ENCODE measurements around the gene NCOA6.
A peak's percentile ranks its signal among the peaks of the same experiment; 100 is the strongest.

Gene NCOA6

DNA sequence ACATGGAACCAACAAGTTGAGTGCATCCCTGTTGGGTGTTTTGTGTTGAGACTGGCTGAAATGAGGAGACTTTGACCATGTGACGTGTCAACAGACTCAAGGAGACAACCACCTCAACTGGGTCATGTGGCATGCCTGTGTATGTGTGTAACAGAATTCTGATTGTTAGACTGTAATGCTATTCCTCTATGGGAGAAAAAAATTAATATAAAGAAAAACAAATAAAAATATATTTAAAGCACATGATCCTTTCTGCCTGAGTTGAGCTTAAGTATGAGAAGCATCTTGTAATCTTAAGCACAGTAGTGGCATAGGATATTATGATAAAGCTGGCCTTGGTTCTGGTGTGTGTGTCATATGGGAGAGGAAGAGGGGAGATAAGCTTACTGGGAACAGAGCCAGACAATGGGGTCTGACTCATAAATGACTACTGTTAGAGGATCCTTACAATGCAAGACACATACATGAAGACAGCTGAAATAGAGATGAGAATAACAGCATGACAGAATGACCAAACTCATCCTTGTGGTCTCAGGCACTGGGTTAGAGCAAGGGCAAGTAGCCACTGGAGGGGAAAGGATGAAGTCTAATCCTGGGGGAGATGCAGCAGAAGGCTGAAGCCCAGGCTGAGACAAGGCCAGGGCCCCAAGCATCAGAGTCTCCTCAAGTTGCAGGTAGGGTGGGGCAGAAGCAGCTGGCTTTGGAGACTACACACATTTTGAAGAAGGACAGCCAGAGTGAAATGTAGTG lies 112.1 kb downstream of the NCOA6 start:
- Mint-ChIP-seq H3K27me3 (no peaks in the 10 kb centered on the region), H3K27ac (no peak overlapping the region), H3K4me1 (peaks cover 11% of the 10 kb centered on the region), H3K4me3 (no peak overlapping the region), H3K36me3 (peaks cover 10% of the 10 kb centered on the region), H3K9me3 (no peaks in the 10 kb centered on the region)
- ATAC-seq (ENCODE audit: low read depth) (no peak), DNase-seq (ENCODE audit: low spot score in 2 of 2) (no peak)

DNA sequence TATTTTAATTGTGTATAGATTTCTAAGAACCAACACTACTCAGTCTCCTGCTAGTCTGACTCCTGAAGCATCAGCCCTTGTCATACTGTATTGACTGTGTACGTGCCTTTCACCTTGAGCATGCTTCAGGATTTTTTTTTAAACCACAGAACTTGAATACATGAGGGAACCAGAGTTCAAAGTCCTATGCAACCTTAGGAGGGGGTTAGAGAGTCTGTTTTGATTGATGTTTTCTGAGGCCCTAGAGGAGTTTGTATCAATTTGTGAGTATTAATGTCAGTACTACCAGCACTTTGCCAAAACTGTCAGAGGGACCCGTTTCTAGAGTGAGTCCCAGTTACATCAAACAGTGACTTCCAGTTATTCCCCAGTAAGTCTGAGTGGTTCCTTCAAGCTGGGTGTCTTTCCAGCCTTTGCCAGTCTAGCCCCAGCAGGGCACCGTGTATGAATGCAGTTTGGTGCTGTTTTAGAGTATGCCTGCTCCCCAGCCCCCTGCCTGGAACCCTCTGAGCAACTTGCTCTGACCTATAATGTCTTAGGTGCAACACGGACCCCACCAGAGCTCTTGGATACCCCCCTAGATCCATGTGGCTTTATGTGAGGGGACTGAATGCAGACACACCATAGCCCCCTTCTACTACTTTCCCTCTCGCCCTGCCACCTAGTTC lies 112.8 kb downstream of the NCOA6 start:
- Mint-ChIP-seq H3K9me3 (no peaks in the 10 kb centered on the region), H3K27ac (no peak overlapping the region), H3K27me3 (no peaks in the 10 kb centered on the region), H3K36me3 (peaks cover 10% of the 10 kb centered on the region), H3K4me3 (no peak overlapping the region), H3K4me1 (peaks cover 12% of the 10 kb centered on the region)
- ATAC-seq (ENCODE audit: low read depth) (no peak), DNase-seq (ENCODE audit: low spot score in 2 of 2) (no peak)

DNA sequence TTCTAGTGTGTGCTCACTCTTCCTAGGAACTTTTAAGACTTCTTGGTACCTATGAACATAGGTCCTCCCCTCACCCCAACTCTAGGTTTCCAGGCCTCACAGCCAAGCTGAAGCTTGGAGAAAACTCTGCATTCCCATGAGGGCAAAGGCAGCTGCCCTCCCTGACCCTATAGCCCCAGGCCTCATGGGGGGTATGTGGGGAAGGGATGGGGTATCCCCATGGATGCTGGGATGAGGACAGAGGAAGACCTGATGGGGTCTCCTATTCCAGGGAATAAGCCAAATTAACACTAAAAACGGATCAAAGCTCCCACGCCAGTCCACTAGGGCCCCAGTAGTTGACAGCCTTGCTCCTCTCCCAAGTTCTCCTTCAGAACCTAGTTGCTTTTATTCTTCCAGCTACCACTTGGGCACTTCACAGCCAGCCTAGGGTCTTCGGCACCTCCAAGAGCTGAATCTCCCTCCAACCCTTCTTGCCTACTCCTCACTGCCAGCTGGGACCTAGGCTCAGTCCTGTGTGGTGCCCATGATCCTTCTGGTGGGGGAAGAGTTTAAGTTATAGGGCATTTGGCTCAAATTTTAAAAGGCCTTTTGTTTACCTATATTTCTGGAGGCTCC lies 113.5 kb downstream of the NCOA6 start:
- no peaks in the 10 kb centered on the region for H3K9me3 Mint-ChIP-seq
- peaks cover 12% of the 10 kb centered on the region for H3K4me1 Mint-ChIP-seq
- H3K4me3 Mint-ChIP-seq: no peak overlapping the region
- ATAC-seq (ENCODE audit: low read depth): no peak
- no peaks in the 10 kb centered on the region for H3K27me3 Mint-ChIP-seq
- peaks cover 10% of the 10 kb centered on the region for H3K36me3 Mint-ChIP-seq
- no peak overlapping the region for H3K27ac Mint-ChIP-seq
- DNase-seq (ENCODE audit: low spot score in 2 of 2): no peak

DNA sequence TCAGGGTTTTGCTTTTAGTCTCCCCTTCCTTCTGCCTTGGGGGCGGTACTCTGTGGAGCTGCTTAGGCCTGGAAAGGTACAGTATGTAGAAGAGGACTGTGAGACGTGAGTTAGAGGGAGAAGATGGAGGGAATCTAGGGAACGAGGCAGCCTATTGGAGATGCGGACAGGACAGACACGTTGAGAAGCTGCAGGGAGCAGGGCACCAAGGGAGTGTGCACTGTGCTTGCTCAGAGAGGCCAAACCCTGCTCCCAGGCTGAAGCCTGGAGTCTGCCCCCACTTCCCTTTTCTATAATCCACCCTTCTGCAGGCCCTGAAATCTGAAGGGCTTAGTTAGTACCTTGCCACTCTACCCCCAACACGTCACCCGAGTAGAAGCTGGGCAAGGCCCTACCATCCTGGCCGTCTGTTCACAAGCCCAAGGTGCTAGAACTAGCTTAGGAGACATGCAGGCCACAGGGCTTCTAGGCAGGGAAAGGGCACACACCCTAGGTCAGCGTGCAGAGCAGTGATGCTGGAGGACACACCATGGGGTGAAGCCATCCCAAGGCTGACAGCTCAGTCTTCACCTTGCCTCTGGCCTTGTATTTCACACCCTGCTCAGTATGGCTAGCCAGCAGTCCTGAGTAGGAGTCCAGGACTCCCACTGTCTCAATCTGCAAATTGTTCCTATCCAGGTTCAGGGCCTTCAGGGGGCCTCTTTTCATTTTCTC lies 114.4 kb downstream of the NCOA6 start:
- Mint-ChIP-seq H3K4me1 (peaks cover 16% of the 10 kb centered on the region), H3K27me3 (no peaks in the 10 kb centered on the region), H3K36me3 (peaks cover 10% of the 10 kb centered on the region), H3K27ac (peak overlapping the region; percentile 25), H3K4me3 (peak overlapping the region; percentile 77), H3K9me3 (no peaks in the 10 kb centered on the region)
- DNase-seq (ENCODE audit: low spot score in 2 of 2) (no peak), ATAC-seq (ENCODE audit: low read depth) (no peak)

DNA sequence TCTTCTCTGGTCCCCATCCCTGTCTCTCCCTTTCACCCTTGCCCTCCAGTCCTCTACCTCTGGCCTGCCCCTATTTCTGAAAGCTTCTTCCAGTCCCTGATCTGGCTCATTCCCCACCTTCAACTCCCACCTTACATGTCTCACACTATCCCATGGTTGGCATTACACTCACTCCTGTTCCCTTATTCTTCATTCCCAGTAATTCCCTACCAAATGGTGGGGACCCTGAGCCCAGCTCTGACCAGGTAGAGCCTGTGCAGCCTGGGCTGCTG lies 114.9 kb downstream of the NCOA6 start:
- Mint-ChIP-seq H3K4me3 (peak overlapping the region; percentile 77), H3K4me1 (peaks cover 16% of the 10 kb centered on the region), H3K9me3 (no peaks in the 10 kb centered on the region), H3K27ac (peak overlapping the region; percentile 25), H3K27me3 (no peaks in the 10 kb centered on the region), H3K36me3 (peaks cover 10% of the 10 kb centered on the region)
- no peak for ATAC-seq (ENCODE audit: low read depth)
- DNase-seq (ENCODE audit: low spot score in 2 of 2): no peak

DNA sequence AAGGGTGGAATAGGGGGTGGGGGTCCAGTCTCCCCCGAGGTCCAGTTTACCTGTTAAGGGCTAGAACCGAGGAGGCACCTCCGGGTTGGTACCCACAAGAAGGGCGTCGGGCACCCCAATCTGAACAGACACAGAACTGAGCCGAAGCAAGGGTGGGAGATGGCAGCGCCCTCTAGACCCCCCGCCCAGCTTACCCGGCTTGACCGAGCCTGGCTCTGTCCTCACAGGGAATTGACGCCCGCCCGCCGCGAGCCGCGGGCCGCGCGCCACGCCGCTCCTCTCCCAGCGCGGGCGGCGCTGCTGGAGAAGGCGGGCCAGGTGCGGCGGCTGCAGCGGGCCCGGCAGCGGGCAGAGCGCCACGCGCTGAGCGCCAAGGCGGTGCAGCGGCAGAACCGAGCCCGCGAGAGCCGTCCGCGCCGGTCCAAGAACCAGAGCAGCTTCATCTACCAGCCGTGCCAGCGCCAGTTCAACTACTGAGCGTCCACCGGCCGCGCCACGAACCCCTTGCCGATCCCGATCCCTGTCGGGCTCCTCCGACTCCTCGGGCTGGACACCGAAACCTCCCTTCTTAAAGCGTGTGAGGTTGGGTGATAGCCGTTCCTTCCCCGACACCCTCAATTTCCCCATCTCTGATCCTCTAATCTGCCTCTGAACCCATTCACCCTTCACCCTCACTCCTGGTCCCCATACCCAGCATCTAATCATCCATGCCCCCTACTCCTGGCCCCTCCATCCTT lies 115.5 kb downstream of the NCOA6 start:
- Mint-ChIP-seq H3K9me3 (no peaks in the 10 kb centered on the region), H3K36me3 (peaks cover 7% of the 10 kb centered on the region), H3K27ac (peak overlapping the region; percentile 93), H3K4me1 (peaks cover 19% of the 10 kb centered on the region), H3K4me3 (peak overlapping the region; percentile 86), H3K27me3 (no peaks in the 10 kb centered on the region)
- ATAC-seq (ENCODE audit: low read depth) (peak; percentile 55), DNase-seq (ENCODE audit: low spot score in 2 of 2) (no peak)

DNA sequence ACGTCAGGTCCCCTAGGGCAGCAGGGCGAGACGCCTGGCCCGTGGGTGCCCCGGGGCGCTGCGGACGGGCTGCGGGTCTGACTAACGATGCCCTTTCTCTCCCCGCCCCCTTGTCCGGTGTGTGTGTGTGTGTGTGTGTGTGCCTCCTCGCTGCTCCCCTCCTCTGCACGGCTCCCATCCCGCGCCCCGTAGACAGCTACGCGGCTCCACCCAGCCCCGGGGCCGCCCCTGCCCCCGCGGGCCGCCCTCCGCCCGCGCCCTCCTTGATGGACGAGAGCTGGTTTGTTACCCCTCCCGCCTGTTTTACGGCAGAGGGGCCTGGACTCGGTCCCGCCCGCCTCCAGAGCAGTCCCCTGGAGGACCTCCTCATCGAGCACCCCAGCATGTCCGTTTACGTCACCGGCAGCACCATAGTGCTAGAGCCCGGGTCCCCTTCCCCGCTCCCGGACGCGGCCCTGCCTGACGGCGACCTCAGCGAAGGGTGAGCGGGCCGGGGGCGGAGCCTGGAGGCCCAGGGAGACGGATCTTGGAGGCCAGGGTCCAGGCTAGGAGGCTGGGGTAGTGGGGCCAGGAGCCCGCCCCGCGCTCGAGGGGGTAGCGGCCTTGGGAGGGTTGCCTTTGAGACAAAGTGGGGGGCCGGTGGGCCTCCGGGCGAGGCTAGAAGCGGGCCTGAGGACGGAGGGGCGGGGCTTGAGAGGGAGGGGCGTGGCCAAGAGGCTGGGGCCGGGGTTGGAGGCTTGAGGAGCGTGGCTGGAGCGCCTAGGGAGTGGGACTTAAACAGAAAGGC lies 116.2 kb downstream of the NCOA6 start:
- H3K4me1 Mint-ChIP-seq: peaks cover 20% of the 10 kb centered on the region
- H3K27ac Mint-ChIP-seq: peak overlapping the region; percentile 93
- peaks cover 4% of the 10 kb centered on the region for H3K36me3 Mint-ChIP-seq
- DNase-seq (ENCODE audit: low spot score in 2 of 2): peak; percentile 84 to 94
- peak; percentile 61 for ATAC-seq (ENCODE audit: low read depth)
- peak overlapping the region; percentile 86 for H3K4me3 Mint-ChIP-seq
- H3K9me3 Mint-ChIP-seq: no peaks in the 10 kb centered on the region
- no peaks in the 10 kb centered on the region for H3K27me3 Mint-ChIP-seq

DNA sequence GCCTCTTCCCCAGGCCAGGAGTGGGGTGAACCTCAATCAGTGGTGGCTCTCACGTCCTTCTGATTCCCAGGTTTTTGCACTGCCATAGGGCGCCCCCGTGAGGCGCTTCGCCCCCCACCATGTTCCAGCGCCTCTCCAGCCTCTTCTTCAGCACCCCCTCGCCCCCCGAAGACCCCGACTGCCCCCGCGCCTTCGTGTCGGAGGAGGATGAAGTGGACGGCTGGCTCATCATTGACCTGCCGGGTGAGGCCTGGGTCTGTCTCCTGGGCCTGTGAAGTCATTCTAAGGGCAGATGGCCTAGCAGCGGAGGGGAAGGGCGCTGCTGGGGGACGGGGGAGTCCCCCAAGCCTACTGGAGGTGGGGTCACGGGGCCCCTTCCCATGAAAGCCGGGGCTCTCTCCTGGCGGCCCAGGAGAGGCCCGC lies 116.8 kb downstream of the NCOA6 start:
- ATAC-seq (ENCODE audit: low read depth): peak; percentile 11
- peak overlapping the region; percentile 93 for H3K27ac Mint-ChIP-seq
- peak overlapping the region; percentile 86 for H3K4me3 Mint-ChIP-seq
- peaks cover 22% of the 10 kb centered on the region for H3K4me1 Mint-ChIP-seq
- H3K27me3 Mint-ChIP-seq: no peaks in the 10 kb centered on the region
- peak; percentile 64 to 77 for DNase-seq (ENCODE audit: low spot score in 2 of 2)
- no peaks in the 10 kb centered on the region for H3K9me3 Mint-ChIP-seq
- H3K36me3 Mint-ChIP-seq: peaks cover 4% of the 10 kb centered on the region

DNA sequence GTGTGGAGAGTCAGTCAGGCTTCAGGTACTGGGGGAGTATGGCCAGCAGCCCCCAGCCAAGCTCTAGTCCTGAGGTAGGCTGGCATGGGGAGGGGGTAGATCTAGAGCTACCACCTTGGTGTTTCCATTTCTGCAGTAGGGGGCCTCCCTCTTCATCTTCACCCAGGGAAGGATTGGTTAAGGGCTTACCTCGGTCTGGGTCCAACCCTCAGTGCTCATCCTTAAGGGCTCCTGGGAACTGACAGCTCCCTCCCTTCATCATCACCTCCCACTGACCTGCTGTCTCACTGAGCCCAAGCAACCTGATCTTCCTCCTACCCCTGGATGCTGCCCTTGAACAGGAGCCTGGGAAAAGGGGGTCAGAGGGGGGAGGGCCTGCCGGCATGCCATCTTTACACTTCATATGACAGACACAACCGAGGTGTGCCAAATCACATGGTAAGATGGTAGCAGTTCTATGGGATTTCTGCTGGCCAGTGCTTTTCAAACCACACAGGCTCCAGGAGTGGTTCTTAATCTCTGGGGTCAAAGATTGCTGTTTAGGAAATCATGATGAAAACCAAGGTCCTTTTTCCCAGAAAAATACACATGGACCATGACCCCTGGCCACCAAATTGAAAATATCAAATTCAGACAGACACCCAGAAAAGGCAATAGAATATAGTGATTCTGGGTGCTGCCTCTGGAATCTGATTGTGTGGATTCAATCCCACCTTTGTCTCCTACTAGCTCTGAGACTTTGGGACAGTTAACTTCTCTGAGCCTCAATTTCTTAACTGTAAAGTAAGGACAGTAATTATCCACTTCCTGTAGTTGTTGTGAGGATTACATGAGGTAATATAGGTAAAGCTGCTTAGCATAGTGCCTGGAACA lies 118.3 kb downstream of the NCOA6 start:
- Mint-ChIP-seq H3K27me3 (no peaks in the 10 kb centered on the region), H3K4me1 (peaks cover 31% of the 10 kb centered on the region), H3K27ac (peak overlapping the region; percentile 99), H3K9me3 (no peaks in the 10 kb centered on the region), H3K36me3 (no peaks in the 10 kb centered on the region), H3K4me3 (no peak overlapping the region)
- no peak for ATAC-seq (ENCODE audit: low read depth)
- DNase-seq (ENCODE audit: low spot score in 2 of 2): no peak

DNA sequence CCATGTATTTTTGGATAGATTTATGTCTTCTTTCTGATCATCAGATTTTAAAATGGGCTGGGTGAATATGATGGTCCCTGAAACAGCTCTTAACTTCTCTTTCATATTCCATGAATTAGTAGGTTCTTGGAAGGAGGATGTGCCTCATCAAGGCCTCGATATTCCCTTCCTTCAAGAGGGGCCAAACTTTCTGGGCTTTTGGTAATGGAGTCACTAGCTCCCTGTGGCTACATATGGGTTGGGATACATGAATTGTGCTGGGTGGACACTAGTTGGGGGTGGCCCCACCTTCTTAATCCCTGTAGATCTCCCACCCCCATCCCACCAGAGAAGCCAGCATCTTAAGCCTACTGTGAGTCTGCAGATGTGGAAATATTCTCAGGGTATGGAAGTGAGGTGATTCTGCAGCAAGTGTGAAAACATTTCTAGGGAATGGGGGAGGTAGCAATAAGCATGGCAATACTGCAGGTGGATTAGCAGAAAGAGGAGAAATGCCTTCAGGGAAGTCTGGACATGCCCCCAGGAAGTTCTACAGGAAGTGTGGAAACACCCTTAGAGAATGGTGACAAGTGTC lies 119.1 kb downstream of the NCOA6 start:
- DNase-seq (ENCODE audit: low spot score in 2 of 2) (no peak), ATAC-seq (ENCODE audit: low read depth) (no peak)
- peaks cover 31% of the 10 kb centered on the region for H3K4me1 Mint-ChIP-seq
- no peaks in the 10 kb centered on the region for H3K9me3 Mint-ChIP-seq
- H3K4me3 Mint-ChIP-seq: no peak overlapping the region
- peak overlapping the region; percentile 99 for H3K27ac Mint-ChIP-seq
- peaks cover 4% of the 10 kb centered on the region for H3K27me3 Mint-ChIP-seq
- H3K36me3 Mint-ChIP-seq: no peaks in the 10 kb centered on the region

DNA sequence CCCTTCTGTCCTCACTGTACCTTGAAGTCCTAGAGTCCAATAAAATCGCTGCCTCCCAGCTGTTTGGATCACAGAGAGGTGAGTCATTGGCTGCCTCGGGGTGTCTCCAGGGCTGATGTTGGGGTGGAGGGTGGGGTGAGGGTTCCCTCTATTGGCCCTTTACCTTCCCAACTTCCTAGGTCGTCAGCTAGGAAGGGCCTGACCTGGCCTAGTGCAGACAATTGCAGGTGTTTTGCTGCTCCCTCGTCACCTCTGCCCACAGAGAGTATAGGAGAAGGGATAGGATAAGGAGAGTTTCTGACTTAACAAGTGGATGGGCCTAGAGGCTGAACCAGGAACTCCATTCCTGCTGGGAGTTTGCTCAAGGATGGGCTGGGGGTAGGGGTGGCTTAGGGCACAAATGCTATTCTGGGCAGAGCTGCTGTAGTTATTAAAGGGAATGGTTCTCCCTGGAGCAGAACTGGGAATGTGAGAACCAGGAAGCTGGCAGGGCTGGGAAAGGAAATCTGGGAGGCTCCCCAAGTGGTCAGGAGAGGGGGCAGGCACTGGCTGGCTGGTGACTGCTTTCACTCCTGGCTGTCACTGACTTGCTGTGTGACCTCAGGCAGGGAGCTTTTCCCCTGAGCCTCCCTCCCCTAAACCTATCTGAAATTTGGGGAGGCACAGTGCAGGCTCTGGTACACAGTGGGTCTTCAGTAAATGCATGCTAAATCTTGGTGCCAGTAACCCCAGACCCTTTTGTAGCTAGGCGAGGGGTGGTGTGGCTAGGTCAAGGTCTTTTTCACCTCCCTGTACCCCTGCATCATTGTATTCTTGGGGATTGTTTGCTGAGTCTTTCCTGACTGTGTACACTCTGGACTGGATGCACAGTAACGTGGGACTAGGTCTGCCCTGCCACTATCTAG lies 119.8 kb downstream of the NCOA6 start:
- no peaks in the 10 kb centered on the region for H3K36me3 Mint-ChIP-seq

More for the DNA sequence above, 119.8 kb downstream of the NCOA6 start:
- Mint-ChIP-seq H3K27me3 (peaks cover 4% of the 10 kb centered on the region), H3K4me1 (peaks cover 30% of the 10 kb centered on the region), H3K4me3 (peak overlapping the region; percentile 89), H3K9me3 (no peaks in the 10 kb centered on the region), H3K27ac (peak overlapping the region; percentile 99)
- no peak for ATAC-seq (ENCODE audit: low read depth)
- no peak for DNase-seq (ENCODE audit: low spot score in 2 of 2)
